Measurements from ENCODE around the gene ASAP2. TPM values are rescaled to one million over a fixed set of nuclear protein-coding genes. Genes with fewer than 3 reads are reported as not detected.
A peak's percentile ranks its signal among the peaks of the same experiment; 100 is the strongest.

The ASAP2 gene
- total and polyA plus RNA-seq, 4 experiments from 2014 or later = not detected

DNA sequence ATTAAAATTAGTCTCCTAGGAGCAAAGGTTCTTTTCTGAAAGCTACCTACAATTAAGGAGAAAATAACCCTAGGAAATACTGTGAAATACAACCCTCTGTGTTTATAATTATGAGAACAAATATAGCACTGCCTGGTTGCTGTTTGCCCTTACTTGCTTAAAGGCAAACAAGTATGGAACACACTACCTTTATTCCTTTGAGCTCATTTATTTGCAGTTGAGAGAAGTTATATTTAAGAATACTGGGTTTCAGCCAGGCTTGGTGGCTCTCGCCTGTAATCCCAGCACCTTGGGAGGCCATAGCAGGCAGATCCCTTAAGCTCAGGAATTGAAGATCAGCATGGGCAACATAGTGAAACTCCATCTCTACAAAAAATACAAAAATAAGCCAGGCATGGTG is 244.6 kb downstream of the ASAP2 start:
- Mint-ChIP-seq H3K36me3 (peaks cover 32 to 46% of the 10 kb centered on the region in 2 donors), H3K4me3 (no peak overlapping the region), H3K9me3 (no peaks in the 10 kb centered on the region), H3K27ac (peak overlapping the region in 1 of 7 donors; percentile 2), H3K4me1 (no peaks in the 10 kb centered on the region), H3K27me3 (no peaks in the 10 kb centered on the region)
- CTCF ChIA-PET (ENCODE audit: partially characterized antibody) = no interaction called here
- H3K4me1 ChIP-seq (ENCODE audit: insufficient read depth, low read length) = no peaks in the 10 kb centered on the region
- peaks cover 18% of the 10 kb centered on the region for H3K36me3 ChIP-seq (ENCODE audit: insufficient read depth, low read length)
- H3K27ac ChIP-seq (ENCODE audit: low read depth, low read length) = no peak overlapping the region
- intact Hi-C loops (cut with micrococcal nuclease) = no loop called here
- H3K9me3 ChIP-seq (ENCODE audit: control insufficient read depth in 1 of 2, low read length in 2 of 2) = no peaks in the 10 kb centered on the region
- no peak overlapping the region for H3K4me3 ChIP-seq (ENCODE audit: low read length in 2 of 2)
- DNase-seq = no peak
- no peaks in the 10 kb centered on the region for H3K27me3 ChIP-seq (ENCODE audit: insufficient read depth, low read length)
- POLR2A ChIA-PET (ENCODE audit: partially characterized antibody) = interaction anchor here (1.0 kb wide), 1 partner anchor 27 kb away, joined by 3 read pairs; the partner anchor contains the start of genes CPSF3 and ITGB1BP1

Other genes with a start within 250 kb of the ASAP2 start
- gene MBOAT2, start 203.1 kb upstream of the ASAP2 start, total RNA-seq = 1 to 10 TPM; 1.5 to 2.0 TPM
- 1 to 10 TPM in 1 of 2 donors, under 1 TPM in 1; 0.20 to 1.9 TPM for gene MBOAT2, start 203.1 kb upstream of the ASAP2 start, polyA plus RNA-seq
- 10 to 100 TPM; 55.1 to 55.8 TPM for gene ITGB1BP1, start 216.7 kb downstream of the ASAP2 start, total RNA-seq
- 100 to 1,000 TPM; 124 to 161 TPM for gene ITGB1BP1, start 216.7 kb downstream of the ASAP2 start, polyA plus RNA-seq
- 10 to 100 TPM; 20.9 to 22.4 TPM for gene CPSF3, start 216.8 kb downstream of the ASAP2 start, total RNA-seq
- gene CPSF3, start 216.8 kb downstream of the ASAP2 start, polyA plus RNA-seq = 10 to 100 TPM; 27.8 to 33.7 TPM

Data from CD4-positive, alpha-beta memory T cell (primary cell).